ENCODE data around the gene IQGAP1.

DNA sequence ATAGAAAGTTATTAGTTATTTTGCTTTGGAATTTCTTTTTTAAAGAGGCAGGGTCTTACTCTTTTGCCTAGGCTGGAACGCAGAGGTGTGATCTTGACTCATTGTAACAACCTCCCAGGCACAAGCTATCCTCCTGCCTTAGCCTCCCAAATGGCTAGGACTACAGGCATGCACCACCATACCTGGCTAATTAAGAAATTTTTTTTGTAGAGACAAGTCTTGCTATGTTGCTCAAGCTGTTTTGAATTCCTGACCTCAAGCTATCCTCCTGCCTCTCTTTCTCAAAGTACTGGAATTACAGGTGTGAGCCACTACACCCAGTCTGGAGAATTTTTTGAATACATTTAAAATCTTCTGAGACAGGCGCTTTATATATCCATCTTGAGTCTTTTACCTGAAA, 49.5 kb downstream of the IQGAP1 start:
- TF ChIP-seq KAT7 (CRISPR knock-in tag; IDR thresholded peaks at IDR 0.05; ENCODE audit: borderline replicate concordance): no peak
- no peak for TF ChIP-seq KLF16 (IDR thresholded peaks at IDR 0.05)
- no peak for TF ChIP-seq HDAC2 (IDR thresholded peaks at IDR 0.05)
